ENCODE data around the gene MKRN3.

- no peak for TF ChIP-seq CTCF (conservative IDR thresholded peaks at IDR 0.05; ENCODE audit: low read length)
- no peak for TF ChIP-seq EZH2phosphoT487 (IDR thresholded peaks at IDR 0.05; ENCODE audit: borderline replicate concordance)
These were observed 566 bp upstream of the MKRN3 start for GRCh38 chr15:23564821-23565394.
